DND-41 (cell line): ENCODE results near the gene DDX4.

Experiments
- ATAC-seq: fragments of 200-7000 bp; cut with Tn5 transposase; 3 replicates; pipeline ENCODE4 v1.9.1; 2021; ENCODE audit warnings: low read depth; ENCODE audit not compliant: insufficient read depth
- DNase-seq: peaks from one replicate; pipeline ENCODE4 v3.0.0-alpha.2; 2020
- H2AFZ ChIP-seq: 2 replicates; pipeline ENCODE4 v1.6.0; 2012; ENCODE audit warnings: low read depth, low read length
- H3K27ac ChIP-seq: 2 replicates; pipeline ENCODE4 v1.5.1; 2012; ENCODE audit warnings: low read length, inconsistent platforms
- H3K27me3 ChIP-seq: fragments of 200-600 bp; sonication (generic); 2 replicates; pipeline ENCODE4 v1.6.0; 2012; ENCODE audit warnings: low read length, mild to moderate bottlenecking, inconsistent platforms; ENCODE audit not compliant: insufficient read depth, poor library complexity
- H3K36me3 ChIP-seq: 2 replicates; pipeline ENCODE4 v1.5.1; 2012; ENCODE audit warnings: low read length, inconsistent platforms; ENCODE audit not compliant: insufficient read depth
- H3K4me1 ChIP-seq: 2 replicates; pipeline ENCODE4 v1.5.1; 2012; ENCODE audit warnings: mild to moderate bottlenecking, low read length; ENCODE audit not compliant: insufficient read depth
- H3K4me2 ChIP-seq: 2 replicates; pipeline ENCODE4 v1.6.0; 2012; ENCODE audit warnings: mild to moderate bottlenecking, moderate library complexity, low read length, inconsistent platforms; ENCODE audit not compliant: insufficient read depth
- H3K4me3 ChIP-seq, 2 experiments: fragments of 200-600 bp in 1 of 2; shearing (Covaris generic) in 1 of 2; 2 replicates each; pipeline ENCODE4 v1.5.1; 2012 to 2016; ENCODE audit warnings: inconsistent platforms in 2 of 2, low read length in 2 of 2, mild to moderate bottlenecking in 2 of 2, low read depth in 1 of 2, moderate library complexity in 1 of 2
- H3K79me2 ChIP-seq: 2 replicates; pipeline ENCODE4 v1.6.0; 2012; ENCODE audit warnings: low read length, inconsistent platforms; ENCODE audit not compliant: insufficient read depth
- H3K9ac ChIP-seq: 2 replicates; pipeline ENCODE4 v1.6.0; 2012; ENCODE audit warnings: low read depth, mild to moderate bottlenecking, inconsistent platforms, low read length, moderate library complexity
- H3K9me3 ChIP-seq: 2 replicates; pipeline ENCODE4 v1.5.1; 2012; ENCODE audit warnings: low read length, moderate library complexity, mild to moderate bottlenecking, inconsistent platforms; ENCODE audit not compliant: insufficient read depth, severe bottlenecking
- H4K20me1 ChIP-seq: 2 replicates; pipeline ENCODE4 v1.6.0; 2012; ENCODE audit warnings: low read length; ENCODE audit not compliant: insufficient read depth
- CTCF ChIP-seq: IDR thresholded peaks from 2 replicates; pipeline ENCODE4 v1.5.1; 2012; ENCODE audit warnings: borderline replicate concordance, low read length, moderate library complexity, mild to moderate bottlenecking; ENCODE audit not compliant: poor library complexity, severe bottlenecking; ENCODE audit errors: extremely low read depth
- EZH2 ChIP-seq: IDR thresholded peaks from 3 replicates; pipeline ENCODE4 v1.6.1; 2012; ENCODE audit warnings: borderline replicate concordance, low read depth, mild to moderate bottlenecking, moderate library complexity, low read length, inconsistent platforms; ENCODE audit not compliant: severe bottlenecking

DDX4 gene

DNA sequence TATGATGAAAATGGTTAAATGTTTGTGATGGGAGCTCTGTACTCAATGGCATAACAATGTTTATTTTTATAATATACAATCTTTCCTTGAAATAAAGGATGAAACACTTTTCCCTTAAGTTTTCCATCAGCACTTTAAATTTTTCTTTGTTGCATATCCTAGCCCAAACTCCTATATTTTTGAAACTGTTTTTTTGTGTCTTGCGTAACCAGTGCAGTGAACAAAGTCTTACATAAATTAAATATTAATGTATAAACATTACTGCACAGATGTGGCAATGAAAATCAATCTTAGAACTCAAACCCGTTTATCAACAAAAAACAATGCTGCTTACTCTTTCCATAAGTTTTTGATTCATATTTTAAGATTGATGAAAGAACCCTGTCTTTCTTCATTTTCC lies 79.2 kb downstream of the DDX4 start:
- Histone ChIP-seq H3K4me3 (no peak overlapping the region), H3K4me1 (peaks cover 8% of the 10 kb centered on the region), H2AFZ (no peak overlapping the region), H3K36me3 (no peaks in the 10 kb centered on the region), H3K9me3 (no peaks in the 10 kb centered on the region), H3K4me2 (no peak overlapping the region), H4K20me1 (no peaks in the 10 kb centered on the region), H3K9ac (no peak overlapping the region), H3K27me3 (no peaks in the 10 kb centered on the region), H3K27ac (no peak overlapping the region), H3K79me2 (no peaks in the 10 kb centered on the region)
- ATAC-seq (no peak), DNase-seq (no peak)
- no peak for TF ChIP-seq CTCF

- Histone ChIP-seq H3K9me3 (no peaks in the 10 kb centered on the region), H4K20me1 (no peaks in the 10 kb centered on the region), H2AFZ (no peak overlapping the region), H3K4me3 (no peak overlapping the region), H3K9ac (no peak overlapping the region), H3K27ac (no peak overlapping the region), H3K4me1 (peaks cover 8% of the 10 kb centered on the region), H3K4me2 (no peak overlapping the region), H3K36me3 (no peaks in the 10 kb centered on the region), H3K79me2 (no peaks in the 10 kb centered on the region), H3K27me3 (no peaks in the 10 kb centered on the region)
- TF ChIP-seq EZH2 (no peak), CTCF (no peak)
- no peak for DNase-seq
- ATAC-seq, result no peak
Observed at GRCh38 chr5:55820488-55820887, 82.6 kb downstream of the DDX4 start.

DNA sequence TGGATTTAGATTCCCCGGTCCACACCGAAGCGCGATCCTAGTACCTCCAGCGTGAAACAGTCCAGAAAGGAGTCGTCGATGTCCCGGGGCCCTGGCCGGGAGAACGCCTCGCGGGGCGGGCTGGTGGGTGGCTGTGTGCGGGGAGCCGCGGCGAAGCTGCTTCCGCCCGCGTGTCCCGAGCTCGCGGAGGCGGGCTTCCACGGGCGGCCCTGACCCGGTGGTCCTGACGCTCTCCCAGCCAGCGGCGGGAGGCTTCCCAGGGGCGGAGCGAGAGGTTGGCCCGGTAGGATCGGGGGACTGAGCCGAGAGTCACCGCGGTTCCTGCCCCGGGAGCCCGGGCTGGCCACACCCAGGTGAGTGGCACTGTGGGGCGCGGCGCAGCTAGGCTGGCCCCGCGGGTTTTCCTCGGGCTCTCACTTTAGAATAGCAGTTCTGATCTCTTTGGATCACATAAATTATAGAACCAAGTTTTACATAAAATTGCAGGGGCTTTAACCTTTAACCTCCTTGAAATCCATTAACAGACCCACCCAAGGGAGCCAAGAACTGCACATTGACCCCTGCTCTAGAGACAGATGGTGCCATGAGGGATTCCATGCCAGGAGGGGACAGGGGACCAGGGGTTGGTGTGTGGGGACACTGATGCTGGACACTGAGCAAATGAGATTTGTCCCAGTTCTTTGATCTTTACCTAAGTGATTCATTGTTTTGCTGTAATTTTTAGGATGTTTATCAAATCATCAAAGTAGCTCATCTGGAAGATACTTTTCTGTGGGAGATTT lies 84.1 kb downstream of the DDX4 start:
- Histone ChIP-seq H3K4me1 (no peaks in the 10 kb centered on the region), H2AFZ (no peak overlapping the region), H3K36me3 (no peaks in the 10 kb centered on the region), H3K27me3 (no peaks in the 10 kb centered on the region), H3K9ac (no peak overlapping the region), H4K20me1 (no peaks in the 10 kb centered on the region), H3K27ac (no peak overlapping the region), H3K79me2 (no peaks in the 10 kb centered on the region), H3K4me2 (no peak overlapping the region), H3K9me3 (no peaks in the 10 kb centered on the region), H3K4me3 (no peak overlapping the region)
- no peak for TF ChIP-seq CTCF
- DNase-seq (no peak), ATAC-seq (no peak)

GRCh38 chr5:55823151-55823796 lies 85.4 kb downstream of the DDX4 start:
- no peak overlapping the region for H3K4me3 ChIP-seq
- no peaks in the 10 kb centered on the region for H3K79me2 ChIP-seq
- no peak overlapping the region for H2AFZ ChIP-seq
- H3K27me3 ChIP-seq, result no peaks in the 10 kb centered on the region
- H3K27ac ChIP-seq, result no peak overlapping the region
- H3K4me2 ChIP-seq, result no peak overlapping the region
- no peaks in the 10 kb centered on the region for H4K20me1 ChIP-seq
- H3K9ac ChIP-seq, result no peak overlapping the region
- no peak for TF ChIP-seq CTCF
- TF ChIP-seq EZH2, result no peak
- no peaks in the 10 kb centered on the region for H3K36me3 ChIP-seq
- H3K4me1 ChIP-seq, result no peaks in the 10 kb centered on the region
- no peaks in the 10 kb centered on the region for H3K9me3 ChIP-seq
- no peak for DNase-seq
- no peak for ATAC-seq
